HCT116 (cell line): Measurements from ENCODE around the gene CLDN14. TPM values are rescaled to one million over a fixed set of nuclear protein-coding genes. Genes with fewer than 3 reads are reported as not detected.

Experiments used
- ATAC-seq: fragments of 200-7000 bp; cut with Tn5 transposase; 2 replicates; pipeline ENCODE4 v1.9.1; 2020; ENCODE audit warnings: mild to moderate bottlenecking, moderate library complexity
- BruUV-seq: library from RNA; stranded (reverse); fragments of 400-500 nt; replicated peaks from 2 replicates; lab custom pipeline; 2021; lab: Mats Ljungman, UMichigan
- CTCF ChIA-PET: fragments of 300-600 bp; sonication (Branson Sonifier 250); formaldehyde crosslinking; loops from one replicate; lab custom pipeline; 2021; ENCODE audit warnings: antibody characterized with exemption; lab: Charles Lee
- POLR2A ChIA-PET: fragments of 300-600, 350-600 bp; sonication (Branson Sonifier 250); formaldehyde crosslinking; loops from one replicate; lab custom pipeline; 2021; ENCODE audit warnings: antibody characterized with exemption; lab: Charles Lee
- RAD21 ChIA-PET, 2 experiments: fragments of 300-600 bp; sonication (Branson Sonifier 250); formaldehyde crosslinking; loops; one replicate each; lab custom pipeline; 2023; ENCODE audit warnings: low total read pairs in 2 of 2; ENCODE audit not compliant: uncharacterized antibody in 2 of 2, unreplicated experiment in 2 of 2, low non-redundant PET in 1 of 2; lab: Charles Lee
- DNase-seq: peaks from one replicate; pipeline ENCODE4 v3.0.0-alpha.2; 2010; ENCODE audit warnings: low read depth, low spot score
- H2AFZ ChIP-seq: fragments of 200-600 bp; shearing (Covaris generic), sonication (generic); 2 replicates; pipeline ENCODE4 v1.6.1; 2017; ENCODE audit warnings: low read depth, mixed run types, mixed read lengths, antibody characterized with exemption, low read length; ENCODE audit not compliant: poor library complexity, severe bottlenecking
- H3K27ac ChIP-seq: 2 replicates; pipeline ENCODE4 v1.5.1; 2012; ENCODE audit warnings: low read depth, low read length
- H3K27me3 ChIP-seq: fragments of 200-600 bp; sonication (generic); 2 replicates; pipeline ENCODE4 v1.6.1; 2016; ENCODE audit warnings: mixed run types, low read length, mixed read lengths; ENCODE audit not compliant: insufficient read depth
- H3K36me3 ChIP-seq, 2 experiments: fragments of 200-500 bp in 1 of 2; fragments of 200-600 bp in 1 of 2; sonication (Bioruptor generic) in 1 of 2; sonication (generic) in 1 of 2; 2 replicates each; pipeline versions ENCODE4 v1.5.1 to v1.6.1; 2014 to 2016; ENCODE audit warnings: low read length in 2 of 2, inconsistent platforms in 1 of 2, mixed read lengths in 1 of 2, mixed run types in 1 of 2; ENCODE audit not compliant: insufficient read depth in 2 of 2, control insufficient read depth in 1 of 2
- H3K4me1 ChIP-seq, 2 experiments: fragments of 200-600 bp in 1 of 2; sonication (generic) in 1 of 2; 2 replicates each; pipeline versions ENCODE4 v1.5.1 to v1.6.1; 2012 to 2017; ENCODE audit warnings: low read length in 2 of 2, inconsistent platforms in 1 of 2, mild to moderate bottlenecking in 1 of 2, mixed read lengths in 1 of 2, mixed run types in 1 of 2, moderate library complexity in 1 of 2; ENCODE audit not compliant: insufficient read depth in 2 of 2, control insufficient read depth in 1 of 2
- H3K4me2 ChIP-seq: fragments of 200-600 bp; sonication (generic); 2 replicates; pipeline ENCODE4 v1.6.1; 2017; ENCODE audit warnings: mixed run types, low read length, mixed read lengths
- H3K4me3 ChIP-seq, 2 experiments: fragments of 200-600 bp in 1 of 2; sonication (generic) in 1 of 2; replicated peaks in 1 of 2; 2 replicates each; pipeline ENCODE4 v1.5.1; 2011 to 2016; ENCODE audit warnings: low read length in 2 of 2, control low read depth in 1 of 2, low read depth in 1 of 2, mild to moderate bottlenecking in 1 of 2, mixed read lengths in 1 of 2, mixed run types in 1 of 2
- H3K79me2 ChIP-seq: fragments of 200-600 bp; sonication (generic); 2 replicates; pipeline ENCODE4 v1.6.1; 2017; ENCODE audit warnings: mild to moderate bottlenecking, mixed run types, low read length, moderate library complexity, mixed read lengths; ENCODE audit not compliant: insufficient read depth
- H3K9ac ChIP-seq: fragments of 200-600 bp; sonication (generic); 2 replicates; pipeline ENCODE4 v1.6.1; 2016; ENCODE audit warnings: low read length, mixed read lengths
- H3K9me2 ChIP-seq: fragments of 200-600 bp; sonication (generic), shearing (Covaris generic); 2 replicates; pipeline ENCODE4 v1.6.1; 2017; ENCODE audit warnings: mixed run types, mild to moderate bottlenecking, moderate library complexity; ENCODE audit not compliant: insufficient read depth
- H3K9me3 ChIP-seq, 2 experiments: fragments of 200-500 bp in 1 of 2; fragments of 200-600 bp in 1 of 2; sonication (Bioruptor generic) in 1 of 2; sonication (generic) in 1 of 2; 2 replicates each; pipeline ENCODE4 v1.6.1; 2014 to 2017; ENCODE audit warnings: low read length in 2 of 2, mixed read lengths in 2 of 2, inconsistent platforms in 1 of 2, low read depth in 1 of 2, mild to moderate bottlenecking in 1 of 2, mixed run types in 1 of 2, moderate library complexity in 1 of 2; ENCODE audit not compliant: control insufficient read depth in 1 of 2, insufficient read depth in 1 of 2
- H4K20me1 ChIP-seq: fragments of 200-600 bp; sonication (generic), shearing (Covaris generic); 2 replicates; pipeline ENCODE4 v1.6.1; 2017; ENCODE audit warnings: mixed run types, mild to moderate bottlenecking, moderate library complexity; ENCODE audit not compliant: insufficient read depth
- ATF3 ChIP-seq: IDR thresholded peaks from 2 replicates; pipeline ENCODE4 v1.6.1; 2012
- CBX3 ChIP-seq: IDR thresholded peaks from 2 replicates; pipeline ENCODE4 v1.6.1; 2012; ENCODE audit warnings: low read depth
- CTCF ChIP-seq, 3 experiments: fragments of 200-600 bp in 1 of 3; sonication (generic) in 1 of 3; IDR thresholded peaks in 2 of 3; conservative IDR thresholded peaks in 1 of 3; 2 replicates each; pipeline ENCODE4 v1.5.1; 2012 to 2017; ENCODE audit warnings: low read depth in 2 of 3, low read length in 2 of 3, antibody characterized with exemption in 1 of 3, borderline replicate concordance in 1 of 3, control low read depth in 1 of 3, mild to moderate bottlenecking in 1 of 3, mixed read lengths in 1 of 3, mixed run types in 1 of 3, moderate library complexity in 1 of 3; ENCODE audit not compliant: insufficient read depth in 1 of 3
- ELF1 ChIP-seq: IDR thresholded peaks from 2 replicates; pipeline ENCODE4 v1.6.1; 2012; ENCODE audit warnings: low read depth, borderline replicate concordance
- EZH2 ChIP-seq: fragments of 200-600 bp; sonication (generic); IDR thresholded peaks from 2 replicates; pipeline ENCODE4 v1.6.1; 2017; ENCODE audit warnings: antibody characterized with exemption, mixed run types
- EZH2phosphoT487 ChIP-seq: fragments of 200-600 bp; IDR thresholded peaks from 2 replicates; pipeline ENCODE4 v1.6.1; 2018; ENCODE audit warnings: antibody characterized with exemption, borderline replicate concordance
- FOSL1 ChIP-seq: IDR thresholded peaks from 2 replicates; pipeline ENCODE4 v1.6.1; 2012; ENCODE audit warnings: low read depth
- MAX ChIP-seq: IDR thresholded peaks from 2 replicates; pipeline ENCODE4 v1.6.1; 2012
- POLR2A ChIP-seq: IDR thresholded peaks from 2 replicates; pipeline ENCODE4 v1.7.0; 2011; ENCODE audit warnings: borderline replicate concordance; ENCODE audit not compliant: insufficient read depth, insufficient read length; ENCODE audit errors: extremely low read depth
- POLR2AphosphoS5 ChIP-seq: IDR thresholded peaks from 2 replicates; pipeline ENCODE4 v1.6.1; 2011; ENCODE audit warnings: mild to moderate bottlenecking, low read depth, low read length, moderate library complexity
- REST ChIP-seq: IDR thresholded peaks from 2 replicates; pipeline ENCODE4 v1.6.1; 2012; ENCODE audit warnings: low read depth
- SIN3A ChIP-seq: IDR thresholded peaks from 2 replicates; pipeline ENCODE4 v1.6.1; 2012; ENCODE audit warnings: low read depth
- SP1 ChIP-seq: IDR thresholded peaks from 2 replicates; pipeline ENCODE4 v1.6.1; 2012; ENCODE audit warnings: low read depth
- SRF ChIP-seq: IDR thresholded peaks from 2 replicates; pipeline ENCODE4 v1.6.1; 2012; ENCODE audit warnings: low read depth
- TCF7L2 ChIP-seq: IDR thresholded peaks from 2 replicates; pipeline ENCODE4 v1.7.0; 2011; ENCODE audit warnings: borderline replicate concordance, inconsistent platforms; ENCODE audit not compliant: insufficient read depth, insufficient read length; ENCODE audit errors: extremely low read depth
- ZBTB33 ChIP-seq: IDR thresholded peaks from 2 replicates; pipeline ENCODE4 v1.6.1; 2011; ENCODE audit warnings: mild to moderate bottlenecking, low read length, moderate library complexity; ENCODE audit not compliant: insufficient replicate concordance; ENCODE audit errors: extremely low read depth
- ZFX ChIP-seq: fragments of 450-650 bp; IDR thresholded peaks from 2 replicates; pipeline ENCODE4 v1.6.1; 2017
- ZNF274 ChIP-seq: fragments of 200-500 bp; sonication (Bioruptor generic); IDR thresholded peaks from 2 replicates; pipeline ENCODE4 v1.6.1; 2014; ENCODE audit warnings: mild to moderate bottlenecking, low read depth, low read length, inconsistent platforms
- intact Hi-C: fragments of 100-400 bp; cut with micrococcal nuclease; formaldehyde crosslinking; loops from 2 replicates; pipeline ENCODE4 v1.10.0; 2022
- total RNA-seq: library from RNA; stranded (reverse); gene quantifications from one replicate; pipeline ENCODE4 v1.2.1, GENCODE V29; 2021; ENCODE audit not compliant: unreplicated experiment

Gene CLDN14
- total RNA-seq, 1 experiment from 2014 or later = not detected

- intact Hi-C loops = no loop called here
- H3K9me2 ChIP-seq = no peaks in the 10 kb centered on the region
- no peaks in the 10 kb centered on the region for H3K4me1 ChIP-seq
- ATAC-seq (no peak), DNase-seq (no peak)
- no TSS peak for BruUV-seq
- no peaks in the 10 kb centered on the region for H4K20me1 ChIP-seq
- ChIA-PET RAD21 (no interaction called here), POLR2A (no interaction called here), CTCF (no interaction called here)
- H3K27me3 ChIP-seq = peaks cover 8% of the 10 kb centered on the region
- TF ChIP-seq ELF1 = no peak
- no peak for TF ChIP-seq ZBTB33
- no peak for TF ChIP-seq SRF
- no peak for TF ChIP-seq EZH2
- TF ChIP-seq CTCF (IDR thresholded peaks at IDR 0.05 in 2 of 3, conservative IDR thresholded peaks at IDR 0.05 in 1 of 3; ENCODE audit: borderline replicate concordance in 1 of 3, insufficient read depth in 1 of 3, low read depth in 2 of 3, low read length in 2 of 3) = no peak
- TF ChIP-seq FOSL1 = no peak
- TF ChIP-seq ATF3 = no peak
- TF ChIP-seq POLR2A = no peak
- TF ChIP-seq ZNF274 = no peak
- no peak for TF ChIP-seq CBX3
- TF ChIP-seq SIN3A = no peak
- no peak for TF ChIP-seq POLR2AphosphoS5
- TF ChIP-seq TCF7L2 = no peak
- no peak for TF ChIP-seq MAX
- no peak for TF ChIP-seq SP1
- no peak for TF ChIP-seq EZH2phosphoT487
- no peak for TF ChIP-seq REST
- no peak for TF ChIP-seq ZFX
- H3K4me3 ChIP-seq = no peak overlapping the region
- no peaks in the 10 kb centered on the region for H3K9me3 ChIP-seq
- no peaks in the 10 kb centered on the region for H3K36me3 ChIP-seq
- H2AFZ ChIP-seq = no peak overlapping the region
- no peaks in the 10 kb centered on the region for H3K79me2 ChIP-seq
- no peak overlapping the region for H3K27ac ChIP-seq
- no peak overlapping the region for H3K9ac ChIP-seq
- no peak overlapping the region for H3K4me2 ChIP-seq
These were observed 2.4 kb downstream of the CLDN14 start for GRCh38 chr21:36477559-36477958.
